BLaER1 treated with 17β-estradiol and CSF1 and Interleukin-3, amounts not matched to agents 10 nM and 100 nM (cell line): ENCODE measurements around the gene RNF167.

Experiments
- H3K27ac ChIP-seq, 11 experiments: shearing (Covaris generic); formaldehyde crosslinking; 2 replicates each; pipeline ENCODE4 v1.8.1; 2022
- H3K27me3 ChIP-seq, 11 experiments: shearing (Covaris generic); formaldehyde crosslinking; 2 replicates each; pipeline ENCODE4 v1.8.1; 2022
- H3K36me3 ChIP-seq, 11 experiments: shearing (Covaris generic); formaldehyde crosslinking; 2 replicates each; pipeline ENCODE4 v1.8.1; 2022
- H3K4me1 ChIP-seq, 10 experiments: shearing (Covaris generic); formaldehyde crosslinking; 2 replicates each; pipeline ENCODE4 v1.8.1; 2022
- H3K4me2 ChIP-seq, 11 experiments: shearing (Covaris generic); formaldehyde crosslinking; 2 replicates each; pipeline ENCODE4 v1.8.1; 2022
- H3K4me3 ChIP-seq, 10 experiments: shearing (Covaris generic); formaldehyde crosslinking; 2 replicates each; pipeline ENCODE4 v1.8.1; 2022
- H3K9ac ChIP-seq, 11 experiments: shearing (Covaris generic); formaldehyde crosslinking; 2 replicates each; pipeline ENCODE4 v1.8.1; 2022
- H3K9me3 ChIP-seq, 11 experiments: shearing (Covaris generic); formaldehyde crosslinking; replicated peaks in 1 of 11; 2 replicates each; pipeline ENCODE4 v1.8.1; 2022
- H4K20me1 ChIP-seq, 11 experiments: shearing (Covaris generic); formaldehyde crosslinking; 2 replicates each; pipeline ENCODE4 v1.8.1; 2022
- Cebpa-rat ChIP-seq, 11 experiments: shearing (Covaris generic); IDR thresholded peaks; 2 replicates each; pipeline ENCODE4 v1.8.1; 2022

The RNF167 gene

DNA sequence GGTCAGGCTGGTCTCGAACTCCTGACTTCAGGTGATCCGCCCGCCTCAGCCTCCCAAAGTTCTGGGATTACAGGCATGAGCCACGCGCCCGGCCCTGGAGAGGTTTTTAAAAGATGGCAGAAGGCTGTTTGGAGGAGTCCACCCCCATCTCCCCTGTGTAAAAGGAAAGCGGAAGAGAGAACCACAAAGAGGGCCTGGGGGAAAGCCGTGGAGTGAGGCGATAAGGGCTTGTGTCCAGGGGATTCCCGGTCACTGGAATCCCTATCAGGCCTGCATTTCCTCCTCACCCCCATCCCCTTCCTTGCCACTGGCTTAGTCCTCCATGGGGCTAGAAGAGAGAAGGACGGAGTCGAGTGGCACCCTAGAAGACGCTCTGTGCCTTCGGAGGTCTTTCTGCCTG, 8.1 kb upstream of the RNF167 start, which contains the start of gene GP1BA:
Gene GP1BA, plus strand, starts transcription at position 315 of the 400 bp plus-strand sequence. CDS start 328 bp downstream, outside the sequence.
- H4K20me1 ChIP-seq: peaks cover 0 to 26% (median 5%) of the 10 kb centered on the region in 11 experiments; a peak in 8 of 22 replicates
- H3K4me3 ChIP-seq: no peak within 1 kb of the TSS
- no peak for TF ChIP-seq Cebpa-rat (IDR thresholded peaks at IDR 0.05)
- peak within 1 kb of the TSS in 1 of 11 experiments; percentile 44; a peak in 1 of 22 replicates for H3K27ac ChIP-seq
- H3K9me3 ChIP-seq: no peaks in the 10 kb centered on the region
- peak within 1 kb of the TSS in 1 of 11 experiments; percentile 13; a peak in 1 of 22 replicates for H3K9ac ChIP-seq
- peak within 1 kb of the TSS; percentile 31 to 70 (median 51); a peak in 21 of 22 replicates for H3K4me2 ChIP-seq
- H3K4me1 ChIP-seq: peaks cover 21 to 63% (median 42%) of the 10 kb centered on the region in 10 experiments
- H3K27me3 ChIP-seq: no peaks in the 10 kb centered on the region
- peaks cover 14 to 46% (median 26%) of the 10 kb centered on the region in 11 experiments for H3K36me3 ChIP-seq

GRCh38 chr17:4932756-4933155, 7.3 kb upstream of the RNF167 start:
- peaks cover 22 to 54% (median 34%) of the 10 kb centered on the region in 11 experiments for H3K36me3 ChIP-seq
- H3K4me2 ChIP-seq: peak overlapping the region in 6 of 11 experiments; percentile 3 to 51 (median 22); a peak in 6 of 22 replicates
- no peaks in the 10 kb centered on the region for H3K9me3 ChIP-seq
- no peak for TF ChIP-seq Cebpa-rat (IDR thresholded peaks at IDR 0.05)
- no peak overlapping the region for H3K27ac ChIP-seq
- peaks cover 25 to 63% (median 50%) of the 10 kb centered on the region in 10 experiments for H3K4me1 ChIP-seq
- peaks cover 0 to 31% (median 5%) of the 10 kb centered on the region in 11 experiments; a peak in 8 of 22 replicates for H4K20me1 ChIP-seq
- no peaks in the 10 kb centered on the region for H3K27me3 ChIP-seq
- no peak overlapping the region for H3K4me3 ChIP-seq
- no peak overlapping the region for H3K9ac ChIP-seq

GRCh38 chr17:4933646-4934045, 6.4 kb upstream of the RNF167 start:
- H3K36me3 ChIP-seq: peaks cover 28 to 61% (median 42%) of the 10 kb centered on the region in 11 experiments
- H4K20me1 ChIP-seq: peaks cover 0 to 40% (median 10%) of the 10 kb centered on the region in 11 experiments; a peak in 12 of 22 replicates
- H3K4me3 ChIP-seq: no peak overlapping the region
- H3K4me2 ChIP-seq: peak overlapping the region; percentile 70 to 91 (median 82); a peak in 21 of 22 replicates
- peak overlapping the region in 6 of 11 experiments; percentile 2 to 50 (median 38); a peak in 6 of 22 replicates for H3K27ac ChIP-seq
- no peak for TF ChIP-seq Cebpa-rat (IDR thresholded peaks at IDR 0.05)
- H3K9ac ChIP-seq: peak overlapping the region in 7 of 11 experiments; percentile 16 to 70 (median 53); a peak in 9 of 22 replicates
- H3K27me3 ChIP-seq: no peaks in the 10 kb centered on the region
- peaks cover 34 to 70% (median 59%) of the 10 kb centered on the region in 10 experiments for H3K4me1 ChIP-seq
- H3K9me3 ChIP-seq: no peaks in the 10 kb centered on the region

GRCh38 chr17:4934173-4934979, 5.7 kb upstream of the RNF167 start:
- H3K9me3 ChIP-seq: no peaks in the 10 kb centered on the region
- H3K9ac ChIP-seq: peak overlapping the region; percentile 16 to 70 (median 48); a peak in 14 of 22 replicates
- H3K4me3 ChIP-seq: no peak overlapping the region
- peak overlapping the region; percentile 70 to 91 (median 82) for H3K4me2 ChIP-seq
- H3K27ac ChIP-seq: peak overlapping the region in 9 of 11 experiments; percentile 2 to 50 (median 36); a peak in 11 of 22 replicates
- H4K20me1 ChIP-seq: peaks cover 0 to 43% (median 13%) of the 10 kb centered on the region in 11 experiments; a peak in 12 of 22 replicates
- peaks cover 40 to 75% (median 65%) of the 10 kb centered on the region in 10 experiments for H3K4me1 ChIP-seq
- peaks cover 28 to 56% (median 41%) of the 10 kb centered on the region in 11 experiments for H3K36me3 ChIP-seq
- H3K27me3 ChIP-seq: no peaks in the 10 kb centered on the region
- no peak for TF ChIP-seq Cebpa-rat (IDR thresholded peaks at IDR 0.05)

DNA sequence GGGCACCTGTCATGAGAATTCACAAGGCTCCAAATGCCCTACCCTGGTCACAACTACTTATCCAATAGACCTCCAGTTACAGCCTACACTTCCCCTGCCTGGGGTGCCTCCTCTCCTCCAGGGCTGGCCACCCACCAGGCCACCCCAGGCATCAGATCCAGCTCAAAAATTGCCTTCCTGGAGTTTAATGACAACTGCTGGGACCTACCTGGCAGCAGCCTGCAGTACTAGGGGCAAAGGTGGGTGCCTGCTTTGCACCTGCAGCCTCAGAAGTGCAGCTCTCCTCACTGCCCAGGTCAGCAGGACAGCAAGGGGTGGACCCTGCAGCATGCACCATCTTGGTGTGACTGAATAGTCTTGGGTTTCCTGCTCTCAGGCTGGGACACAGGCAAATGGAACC, 4.4 kb upstream of the RNF167 start:
- TF ChIP-seq Cebpa-rat (IDR thresholded peaks at IDR 0.05): no peak
- H3K4me3 ChIP-seq: no peak overlapping the region
- peaks cover 40 to 75% (median 64%) of the 10 kb centered on the region in 10 experiments for H3K4me1 ChIP-seq
- no peak overlapping the region for H3K27ac ChIP-seq
- H3K36me3 ChIP-seq: peaks cover 28 to 47% (median 36%) of the 10 kb centered on the region in 11 experiments
- no peak overlapping the region for H3K4me2 ChIP-seq
- H4K20me1 ChIP-seq: peaks cover 0 to 44% (median 13%) of the 10 kb centered on the region in 11 experiments; a peak in 12 of 22 replicates
- H3K9me3 ChIP-seq: no peaks in the 10 kb centered on the region
- peak overlapping the region in 1 of 11 experiments; percentile 15; a peak in 2 of 22 replicates for H3K9ac ChIP-seq
- no peaks in the 10 kb centered on the region for H3K27me3 ChIP-seq

DNA sequence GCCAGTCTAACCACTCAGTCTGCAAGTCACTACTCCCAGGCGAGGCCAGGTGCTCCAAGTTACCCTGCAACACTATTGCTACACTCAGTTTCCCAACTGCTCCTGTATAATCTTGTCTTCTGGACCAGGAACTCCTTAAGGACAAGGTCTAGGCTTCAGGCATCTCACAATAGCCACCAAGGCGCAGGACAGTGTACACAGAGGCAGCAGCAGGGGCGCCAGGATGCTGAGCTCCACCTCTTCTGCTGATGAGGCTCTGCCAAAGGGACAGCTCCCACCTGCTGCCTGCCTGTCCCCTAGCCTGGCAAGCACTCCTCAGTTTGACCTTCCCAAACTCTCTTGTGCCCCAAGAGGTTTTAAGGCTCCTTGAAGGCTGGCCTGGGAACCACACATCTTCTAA, 3.6 kb upstream of the RNF167 start:
- Histone ChIP-seq H3K27ac (no peak overlapping the region), H3K4me1 (peaks cover 43 to 80% (median 67%) of the 10 kb centered on the region in 10 experiments), H3K27me3 (no peaks in the 10 kb centered on the region), H3K4me2 (peak overlapping the region in 1 of 11 experiments; percentile 97; a peak in 1 of 22 replicates), H3K9ac (peak overlapping the region in 9 of 11 experiments; percentile 29 to 100 (median 99); a peak in 9 of 22 replicates), H3K4me3 (no peak overlapping the region), H4K20me1 (peaks cover 0 to 52% (median 13%) of the 10 kb centered on the region in 11 experiments; a peak in 14 of 22 replicates), H3K36me3 (peaks cover 28 to 40% (median 36%) of the 10 kb centered on the region in 11 experiments), H3K9me3 (no peaks in the 10 kb centered on the region)
- TF ChIP-seq Cebpa-rat (IDR thresholded peaks at IDR 0.05): no peak

- TF ChIP-seq Cebpa-rat (IDR thresholded peaks at IDR 0.05): no peak
Observed at GRCh38 chr17:4937553-4937952, 2.5 kb upstream of the RNF167 start.

DNA sequence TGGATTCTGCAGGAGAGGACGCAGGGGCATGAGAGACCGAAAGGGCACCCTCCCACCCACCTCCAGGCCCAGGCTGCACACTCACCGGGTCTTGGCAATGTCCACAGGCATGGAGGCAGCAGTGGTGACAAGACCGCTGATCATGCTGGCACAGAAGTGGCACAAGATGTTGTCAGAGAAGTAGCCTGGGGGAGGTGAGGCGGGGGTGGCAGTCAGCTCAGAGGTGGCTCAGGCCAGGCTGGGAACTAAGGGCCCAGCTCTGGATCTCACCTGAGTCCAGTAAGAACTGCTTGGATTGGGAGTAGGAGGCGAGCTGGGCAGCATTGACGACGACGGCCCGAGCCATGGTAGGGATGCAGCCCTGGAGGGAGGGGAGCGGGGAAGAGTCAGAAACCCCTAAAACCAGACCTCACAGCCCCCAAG, 2.0 kb upstream of the RNF167 start:
- Histone ChIP-seq H3K4me1 (peaks cover 52 to 81% (median 70%) of the 10 kb centered on the region in 10 experiments), H3K27me3 (no peaks in the 10 kb centered on the region), H3K9ac (peak overlapping the region; percentile 89 to 100 (median 99)), H4K20me1 (peaks cover 8 to 69% (median 28%) of the 10 kb centered on the region in 11 experiments; a peak in 21 of 22 replicates), H3K4me3 (peak overlapping the region in 8 of 10 experiments; percentile 80 to 100 (median 87); a peak in 11 of 20 replicates), H3K4me2 (peak overlapping the region; percentile 94 to 100 (median 98)), H3K27ac (peak overlapping the region in 3 of 11 experiments; percentile 93 to 99 (median 96); a peak in 5 of 22 replicates), H3K36me3 (peaks cover 40 to 56% (median 48%) of the 10 kb centered on the region in 11 experiments), H3K9me3 (no peaks in the 10 kb centered on the region)
- no peak for TF ChIP-seq Cebpa-rat (IDR thresholded peaks at IDR 0.05)

More at GRCh38 chr17:4937553-4937952, 2.5 kb upstream of the RNF167 start:
- Histone ChIP-seq H3K4me1 (peaks cover 46 to 81% (median 69%) of the 10 kb centered on the region in 10 experiments), H3K36me3 (peaks cover 35 to 51% (median 42%) of the 10 kb centered on the region in 11 experiments), H3K9me3 (no peaks in the 10 kb centered on the region), H4K20me1 (peaks cover 3 to 63% (median 23%) of the 10 kb centered on the region in 11 experiments; a peak in 21 of 22 replicates), H3K4me3 (0 out of 20 replicates have a peak overlapping the region, but pooled peaks of 1 of the 10 experiments have one; percentile 100), H3K27ac (0 out of 22 replicates have a peak overlapping the region, but pooled peaks of 1 of the 11 experiments have one; percentile 10), H3K9ac (peak overlapping the region; percentile 9 to 100 (median 99); a peak in 20 of 22 replicates), H3K4me2 (peak overlapping the region in 9 of 11 experiments; percentile 94 to 100 (median 97); a peak in 9 of 22 replicates), H3K27me3 (no peaks in the 10 kb centered on the region)
